Epithelial cell of prostate (primary cell): ENCODE data around the gene SMIM5.

ENCODE experiments used
- DNase-seq: peaks from one replicate; pipeline ENCODE4 v3.0.0-alpha.2; 2011; ENCODE audit warnings: low read depth, low spot score
- H3K27ac ChIP-seq: fragments of 450-650 bp; 2 replicates; pipeline ENCODE4 v1.5.1; 2017; ENCODE audit warnings: mild to moderate bottlenecking

The SMIM5 gene

GRCh38 chr17:75622771-75623273 is 10.4 kb upstream of the SMIM5 start:
- DNase-seq: no peak
- H3K27ac ChIP-seq: no peak overlapping the region

GRCh38 chr17:75623386-75623785 is 9.8 kb upstream of the SMIM5 start:
- no peak overlapping the region for H3K27ac ChIP-seq
- no peak for DNase-seq

- DNase-seq: no peak
- no peak overlapping the region for H3K27ac ChIP-seq
Observed at GRCh38 chr17:75624021-75624420, 9.2 kb upstream of the SMIM5 start.

GRCh38 chr17:75624714-75625345 is 8.4 kb upstream of the SMIM5 start:
- no peak overlapping the region for H3K27ac ChIP-seq
- DNase-seq: no peak

GRCh38 chr17:75625813-75626486 is 7.3 kb upstream of the SMIM5 start:
- DNase-seq: no peak
- H3K27ac ChIP-seq: no peak overlapping the region

GRCh38 chr17:75626496-75627038 is 6.7 kb upstream of the SMIM5 start:
- DNase-seq: no peak

GRCh38 chr17:75627094-75627493 is 6.1 kb upstream of the SMIM5 start:
- H3K27ac ChIP-seq: no peak overlapping the region
- DNase-seq: no peak

More at GRCh38 chr17:75626496-75627038, 6.7 kb upstream of the SMIM5 start:
- H3K27ac ChIP-seq: no peak overlapping the region

- no peak for DNase-seq
- H3K27ac ChIP-seq: no peak overlapping the region
Observed at GRCh38 chr17:75628425-75628824, 4.8 kb upstream of the SMIM5 start.

GRCh38 chr17:75629157-75629556 is 4.1 kb upstream of the SMIM5 start:
- no peak overlapping the region for H3K27ac ChIP-seq
- no peak for DNase-seq

- H3K27ac ChIP-seq: no peak overlapping the region
- no peak for DNase-seq
Observed at GRCh38 chr17:75630071-75630917, 2.9 kb upstream of the SMIM5 start.

- no peak for DNase-seq
- H3K27ac ChIP-seq: no peak overlapping the region
Observed at GRCh38 chr17:75631353-75631752, 1.9 kb upstream of the SMIM5 start.

GRCh38 chr17:75632428-75632827 is 806 bp upstream of the SMIM5 start:
- no peak overlapping the region for H3K27ac ChIP-seq
- no peak for DNase-seq

- no peak for DNase-seq
- H3K27ac ChIP-seq: peak overlapping the region; percentile 43
Observed at GRCh38 chr17:75633486-75634375, 497 bp downstream of the SMIM5 start.

GRCh38 chr17:75634376-75634740 is 1.1 kb downstream of the SMIM5 start:
- DNase-seq: no peak
- no peak overlapping the region for H3K27ac ChIP-seq

- H3K27ac ChIP-seq: no peak overlapping the region
- DNase-seq: no peak
Observed at GRCh38 chr17:75634754-75635609, 1.7 kb downstream of the SMIM5 start.

GRCh38 chr17:75635610-75636202 is 2.5 kb downstream of the SMIM5 start:
- H3K27ac ChIP-seq: no peak overlapping the region
- DNase-seq: no peak

GRCh38 chr17:75636381-75637142 is 3.3 kb downstream of the SMIM5 start:
- no peak overlapping the region for H3K27ac ChIP-seq
- no peak for DNase-seq

- H3K27ac ChIP-seq: no peak overlapping the region
- DNase-seq: no peak
Observed at GRCh38 chr17:75637143-75637538, 3.9 kb downstream of the SMIM5 start.
